ENCODE results near the gene NHSL2. TPM values are rescaled to one million over a fixed set of nuclear protein-coding genes. Genes with fewer than 3 reads are reported as not detected.
"Not testable (repeated sequence)": the region's sequence is repeated elsewhere in the genome, so short reads cannot be mapped to it uniquely, and the experiment has no call there.

The NHSL2 gene
- 0.08 TPM in 1 of 2 replicates, not detected in the other for total RNA-seq (2014; rRNA removed; shearing (Covaris generic))
- 0.05 and 0.06 TPM in 2 replicates for polyA plus RNA-seq (2015; cell fraction: cytosol; rRNA removed)
- 0.17 and 0.99 TPM in 2 replicates for polyA plus RNA-seq (2015; cell fraction: nucleus; rRNA removed)

DNA sequence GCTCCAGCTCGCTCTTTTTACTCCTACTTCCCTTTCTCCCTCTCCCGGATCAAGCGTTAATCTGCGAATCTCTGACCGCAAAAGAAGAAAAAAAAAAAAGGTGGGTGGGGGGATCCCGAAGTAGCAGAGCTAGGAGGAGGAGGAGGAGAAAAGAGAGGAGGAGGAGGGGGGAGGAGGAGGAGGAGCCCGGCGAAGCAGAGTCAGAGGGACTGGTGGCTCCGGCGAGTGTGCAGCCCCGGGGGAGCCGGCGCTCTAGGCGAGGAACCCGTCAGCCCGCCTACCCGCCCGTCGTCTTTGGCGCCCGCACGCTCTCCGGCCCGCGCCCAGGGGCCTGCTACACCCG lies at the start of gene NHSL2:
NHSL2 (plus strand) TSS at position 203 of the 343 bp plus-strand sequence.
- DNase-seq (ENCODE audit: low read depth, low spot score), result no peak

DNA sequence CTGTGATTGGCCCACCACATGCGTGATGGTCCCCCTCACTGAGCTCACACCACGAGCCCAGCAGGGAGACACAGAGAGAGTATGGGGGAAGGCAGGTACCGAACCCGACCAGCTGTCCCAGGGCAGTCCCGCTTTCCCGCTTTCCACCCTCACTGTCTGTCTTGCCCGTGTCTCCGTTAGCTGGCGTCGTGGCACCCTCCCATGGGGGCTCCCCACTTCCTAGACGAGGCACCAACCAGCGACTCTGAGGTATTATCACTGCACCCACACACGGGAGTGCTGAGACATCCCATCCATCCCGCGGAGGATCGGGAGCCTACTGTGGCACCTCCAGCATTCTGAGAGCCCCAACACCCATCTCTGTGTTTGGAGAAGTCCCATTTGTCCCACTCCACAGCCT lies 43.0 kb upstream of the NHSL2 start:
- DNase-seq (ENCODE audit: low read depth, low spot score), result no peak
- in situ Hi-C loops (cut with HindIII; ENCODE audit: low pct_unique_long_range_greater_than_20kb, low sequenced_read_pairs), result no loop called here

More for the DNA sequence above, at the start of gene NHSL2:
- in situ Hi-C loops (cut with HindIII; ENCODE audit: low pct_unique_long_range_greater_than_20kb, low sequenced_read_pairs), result no loop called here

DNA sequence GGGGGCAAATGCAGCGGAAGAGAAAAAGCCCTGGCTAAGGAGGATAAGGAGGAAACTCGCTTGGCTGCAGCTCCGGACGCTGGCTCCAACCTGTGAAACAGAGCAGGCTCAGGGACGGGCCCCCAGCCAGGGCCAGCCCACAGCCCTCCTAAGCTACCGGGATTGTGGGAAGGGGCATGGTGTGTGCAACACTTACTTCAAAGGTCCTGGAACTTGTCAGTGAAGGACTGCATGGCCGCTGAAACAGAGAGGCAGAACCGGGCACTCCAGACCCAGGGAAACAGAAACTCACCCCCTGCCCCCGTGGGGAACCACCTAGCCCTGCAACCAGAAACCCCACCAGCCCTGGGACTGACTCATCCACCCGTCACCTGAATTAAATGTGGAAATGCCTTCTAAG lies 41.1 kb upstream of the NHSL2 start:
- DNase-seq (ENCODE audit: low read depth, low spot score); in situ Hi-C loops (cut with HindIII; ENCODE audit: low pct_unique_long_range_greater_than_20kb, low sequenced_read_pairs): not testable (repeated sequence)

DNA sequence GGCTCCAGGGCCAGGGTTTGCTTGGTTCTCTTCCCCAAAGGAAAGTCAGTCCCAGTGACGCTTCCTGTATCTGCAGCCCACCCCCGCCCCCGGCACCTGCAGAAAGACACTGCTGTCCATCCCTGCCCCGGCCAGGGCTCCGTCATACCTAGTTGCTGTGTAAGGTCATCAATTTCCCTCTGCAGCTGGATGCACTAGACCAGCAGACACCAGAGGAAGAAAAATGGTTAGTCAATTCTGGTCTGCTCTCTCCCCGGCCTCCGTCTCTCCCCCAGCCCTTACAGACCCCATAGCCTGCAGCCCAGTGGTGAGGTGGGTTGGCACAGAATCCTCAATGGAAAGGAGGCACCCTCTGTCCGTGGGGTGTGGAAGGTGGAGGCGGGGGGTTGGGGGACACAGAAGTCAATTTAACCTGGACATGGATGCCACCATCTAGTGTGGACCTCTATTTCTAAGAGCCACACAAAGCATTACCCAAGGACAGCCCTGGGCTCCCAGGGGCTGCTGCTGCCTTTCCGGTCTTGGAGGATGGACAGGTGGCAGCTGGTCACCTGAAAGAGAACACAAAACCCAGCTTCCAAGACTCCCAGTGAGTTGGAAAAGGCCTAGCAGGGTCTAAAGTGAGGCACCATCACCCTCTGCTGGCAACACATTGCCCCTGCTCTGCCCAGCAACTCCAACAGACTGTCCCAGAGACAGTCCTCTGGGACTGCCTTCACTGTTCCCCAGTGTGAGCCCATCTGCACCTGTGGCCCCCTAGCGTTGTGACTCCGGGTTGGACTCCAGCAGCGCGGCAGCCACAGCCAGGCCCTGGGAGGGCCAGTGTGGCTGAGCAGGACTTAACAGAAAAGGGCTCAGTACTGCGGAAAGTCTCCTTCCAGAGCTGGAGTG lies 40.2 kb upstream of the NHSL2 start:
- in situ Hi-C loops (cut with HindIII; ENCODE audit: low pct_unique_long_range_greater_than_20kb, low sequenced_read_pairs), result no loop called here
- peak; percentile 40 for DNase-seq (ENCODE audit: low read depth, low spot score)

DNA sequence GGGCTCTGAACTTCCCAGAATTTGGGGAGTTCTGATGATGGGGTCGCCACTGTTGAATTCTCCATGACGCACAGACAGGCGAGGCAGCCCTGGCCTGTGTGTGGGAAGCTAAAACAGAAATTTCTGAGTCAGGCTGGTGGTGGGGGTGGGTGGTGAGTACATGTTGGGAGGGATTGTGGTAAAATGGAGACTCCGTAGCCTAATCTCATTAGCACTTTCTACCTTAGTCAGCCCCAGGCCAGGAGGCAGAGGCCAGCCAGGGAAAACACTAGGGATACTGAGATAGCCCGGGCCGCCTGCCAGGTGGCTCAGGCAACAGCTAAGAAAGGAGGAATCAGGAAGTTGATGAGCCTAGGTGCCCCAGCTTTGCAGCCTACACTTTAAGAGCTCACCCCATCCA lies 39.3 kb upstream of the NHSL2 start:
- in situ Hi-C loops (cut with HindIII; ENCODE audit: low pct_unique_long_range_greater_than_20kb, low sequenced_read_pairs), result no loop called here
- no peak for DNase-seq (ENCODE audit: low read depth, low spot score)

DNA sequence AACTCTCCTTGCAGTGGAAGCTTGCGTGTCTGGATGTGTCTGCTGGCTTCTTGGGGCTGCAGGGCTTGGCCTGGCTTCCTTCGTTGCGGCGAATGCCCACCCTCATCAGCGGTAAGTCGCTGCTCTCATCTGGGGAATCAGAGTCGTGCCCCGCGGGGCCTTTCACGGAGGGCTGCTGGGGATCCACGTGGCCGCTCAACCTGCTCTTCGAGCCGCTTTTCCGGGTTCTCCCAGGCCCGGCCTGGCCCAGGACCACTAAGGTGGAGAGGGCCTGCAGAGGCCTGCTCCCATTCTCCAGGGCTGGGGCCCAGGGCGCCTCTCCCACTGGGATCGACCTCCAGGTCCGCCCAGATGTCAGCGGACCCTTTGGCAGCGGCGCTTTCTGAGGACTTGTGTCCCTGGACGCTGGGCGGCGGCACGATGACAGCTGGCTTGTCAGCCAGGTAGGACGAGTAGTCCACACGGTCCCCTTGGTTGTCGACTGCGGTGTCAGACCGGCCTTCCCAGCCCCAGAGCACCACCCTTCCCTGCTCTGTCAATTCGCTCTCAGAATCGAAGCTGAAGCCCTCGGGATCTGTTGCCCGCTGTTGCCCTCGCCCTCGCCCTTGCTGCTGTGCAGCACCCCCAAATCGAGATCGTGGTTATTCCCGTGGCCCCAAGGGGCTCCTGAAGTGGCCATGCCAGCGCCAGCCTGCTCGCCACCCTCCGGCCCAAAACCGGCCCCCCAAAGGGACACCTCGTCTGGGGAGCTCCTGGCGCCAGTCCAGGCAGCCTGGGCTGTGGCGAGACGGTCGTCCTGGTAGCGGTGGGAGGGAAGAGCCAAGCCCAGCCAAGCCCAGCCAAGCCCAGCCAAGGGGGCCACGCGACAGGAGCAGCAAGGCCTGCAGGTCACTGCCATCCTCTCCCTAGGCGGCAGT lies 37.8 kb upstream of the NHSL2 start:
- no peak for DNase-seq (ENCODE audit: low read depth, low spot score)

DNA sequence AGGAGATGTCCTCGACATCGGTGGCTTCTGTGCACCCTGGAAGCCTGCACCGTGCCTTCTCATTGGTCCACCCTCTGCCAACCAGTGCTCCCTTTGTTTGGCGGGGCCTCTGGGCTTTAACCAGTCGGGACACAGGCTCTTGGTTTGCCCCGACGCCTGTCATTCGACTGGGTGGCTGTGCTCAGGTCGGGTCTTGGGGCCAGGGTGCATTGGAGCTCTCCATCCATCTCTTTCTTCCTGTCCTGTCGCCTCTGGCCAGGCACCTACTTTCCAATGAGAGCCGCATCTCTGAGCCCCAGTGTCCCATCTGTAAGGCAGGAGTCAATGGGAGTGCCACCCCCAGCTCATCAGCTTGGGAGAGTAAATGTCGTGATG lies 37.2 kb upstream of the NHSL2 start:
- DNase-seq (ENCODE audit: low read depth, low spot score), result no peak
- in situ Hi-C loops (cut with HindIII; ENCODE audit: low pct_unique_long_range_greater_than_20kb, low sequenced_read_pairs), result no loop called here

More for the DNA sequence above, 37.8 kb upstream of the NHSL2 start:
- in situ Hi-C loops (cut with HindIII; ENCODE audit: low pct_unique_long_range_greater_than_20kb, low sequenced_read_pairs), result no loop called here

DNA sequence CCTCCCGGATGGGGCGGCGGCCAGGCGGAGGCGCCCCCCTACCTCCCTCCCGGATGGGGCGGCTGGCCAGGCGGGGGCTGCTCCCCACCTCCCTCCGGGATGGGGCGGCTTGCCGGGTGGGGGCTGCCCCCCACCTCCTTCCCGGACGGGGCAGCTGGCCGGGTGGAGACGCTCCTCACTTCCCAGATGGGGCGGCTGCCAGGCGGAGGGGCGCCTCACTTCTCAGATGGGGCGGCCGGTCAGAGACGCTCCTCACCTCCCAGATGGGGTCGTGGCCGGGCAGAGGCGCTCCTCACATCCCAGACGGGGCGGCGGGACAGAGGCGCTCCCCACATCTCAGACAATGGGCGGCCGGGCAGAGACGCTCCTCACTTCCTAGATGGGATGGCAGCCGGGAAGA lies 33.8 kb upstream of the NHSL2 start:
- in situ Hi-C loops (cut with HindIII; ENCODE audit: low pct_unique_long_range_greater_than_20kb, low sequenced_read_pairs); DNase-seq (ENCODE audit: low read depth, low spot score): not testable (repeated sequence)

DNA sequence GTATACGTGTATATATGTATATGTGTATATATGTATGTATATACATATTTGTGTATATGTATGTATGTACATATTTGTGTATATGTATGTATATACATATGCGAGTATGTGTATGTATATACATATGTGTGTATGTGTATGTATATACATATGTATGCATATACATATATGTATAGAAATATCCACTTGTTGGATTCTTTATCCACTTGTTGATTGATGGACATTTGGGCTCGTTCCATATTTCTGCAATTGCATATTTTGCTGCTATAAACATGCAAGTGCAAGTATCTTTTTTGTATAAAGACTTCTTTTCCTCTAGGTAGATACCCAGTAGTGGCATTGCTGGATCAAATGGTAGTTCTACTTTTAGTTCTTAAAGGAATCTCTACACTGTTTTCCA lies 25.5 kb upstream of the NHSL2 start:
- in situ Hi-C loops (cut with HindIII; ENCODE audit: low pct_unique_long_range_greater_than_20kb, low sequenced_read_pairs), result no loop called here

DNA sequence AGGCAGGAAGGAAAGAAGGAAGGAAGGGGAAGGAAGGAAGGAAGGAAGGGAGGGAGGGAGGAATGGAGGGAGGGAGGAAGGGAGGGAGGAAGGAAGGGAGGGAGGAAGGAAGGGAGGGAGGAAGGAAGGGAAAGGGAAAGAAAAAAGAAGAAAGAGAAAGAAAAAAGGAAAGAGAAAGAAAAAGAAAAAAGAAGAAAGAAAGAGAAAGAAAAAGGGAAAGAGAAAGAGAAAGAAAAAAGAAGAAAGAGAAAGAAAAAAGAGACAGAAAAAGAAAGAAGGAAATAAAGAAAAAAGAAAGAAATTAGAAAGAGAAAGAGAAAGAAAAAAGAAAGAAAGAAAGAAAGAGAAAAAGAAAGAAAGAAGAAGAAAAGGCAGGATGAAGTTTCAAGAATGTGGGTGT lies 15.0 kb upstream of the NHSL2 start:
- no peak for DNase-seq (ENCODE audit: low read depth, low spot score)
- in situ Hi-C loops (cut with HindIII; ENCODE audit: low pct_unique_long_range_greater_than_20kb, low sequenced_read_pairs), result no loop called here

More for the DNA sequence above, 25.5 kb upstream of the NHSL2 start:
- DNase-seq (ENCODE audit: low read depth, low spot score), result no peak

DNA sequence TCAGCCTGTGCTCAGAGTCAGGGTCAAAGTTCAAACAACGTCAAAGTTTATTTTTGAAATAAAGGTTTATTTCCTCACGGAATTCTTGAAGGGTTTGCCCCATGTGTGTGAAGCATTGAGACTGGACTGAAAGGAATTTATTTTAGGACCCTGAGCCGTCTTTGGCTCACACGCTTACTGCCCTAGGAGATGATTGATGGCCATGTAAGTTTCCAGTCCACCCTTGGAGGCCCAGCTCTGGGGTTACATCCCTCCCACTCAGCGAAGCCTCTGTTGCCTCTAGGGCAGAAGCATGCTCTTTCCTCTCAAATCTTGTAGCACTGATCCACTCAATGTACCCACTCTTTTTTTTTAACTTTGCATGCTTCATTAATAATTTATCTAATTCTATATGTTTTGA lies 4.5 kb upstream of the NHSL2 start:
- in situ Hi-C loops (cut with HindIII; ENCODE audit: low pct_unique_long_range_greater_than_20kb, low sequenced_read_pairs), result no loop called here

DNA sequence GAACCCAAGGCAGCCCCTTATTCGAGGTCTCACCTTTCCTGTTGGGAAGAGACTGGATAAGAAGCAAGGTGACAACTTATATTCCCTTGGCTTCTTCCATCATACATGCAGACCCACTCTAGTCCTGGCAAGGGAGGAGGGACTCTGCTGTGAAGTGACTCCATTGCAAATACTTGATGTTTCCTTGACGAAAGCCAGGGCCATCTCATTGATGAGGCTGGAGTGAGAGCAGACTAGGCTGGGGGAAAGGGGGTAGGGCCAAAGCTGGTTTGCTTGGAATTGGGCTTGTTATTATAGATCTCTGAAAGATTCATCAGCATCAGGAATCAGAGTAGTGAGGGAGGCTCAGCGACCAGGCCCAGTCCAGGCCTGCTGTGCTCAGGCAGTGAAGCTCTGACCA lies 2.3 kb upstream of the NHSL2 start:
- in situ Hi-C loops (cut with HindIII; ENCODE audit: low pct_unique_long_range_greater_than_20kb, low sequenced_read_pairs), result no loop called here
- DNase-seq (ENCODE audit: low read depth, low spot score), result no peak

More for the DNA sequence above, 4.5 kb upstream of the NHSL2 start:
- DNase-seq (ENCODE audit: low read depth, low spot score), result no peak

DNA sequence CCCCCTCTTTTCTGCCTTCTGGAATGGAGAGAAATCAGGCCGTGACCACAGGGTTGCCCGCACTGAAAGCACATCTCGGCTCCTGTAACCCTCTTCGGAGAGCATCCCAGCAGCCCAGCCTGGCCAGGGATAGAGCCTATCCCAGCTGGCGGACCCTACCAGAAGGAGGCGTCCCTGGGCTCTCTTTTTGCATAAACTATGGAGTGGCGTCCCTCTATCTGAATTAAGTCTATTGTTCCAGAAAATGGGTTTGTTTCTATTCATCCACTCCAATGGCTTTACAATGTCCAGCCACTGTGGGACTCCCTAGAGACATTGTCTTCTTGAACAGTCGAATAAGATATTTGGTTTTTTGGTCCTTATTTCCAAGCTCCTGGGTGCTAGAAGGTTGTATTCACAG lies 689 bp upstream of the NHSL2 start:
- in situ Hi-C loops (cut with HindIII; ENCODE audit: low pct_unique_long_range_greater_than_20kb, low sequenced_read_pairs), result no loop called here
- DNase-seq (ENCODE audit: low read depth, low spot score), result peak; percentile 39

DNA sequence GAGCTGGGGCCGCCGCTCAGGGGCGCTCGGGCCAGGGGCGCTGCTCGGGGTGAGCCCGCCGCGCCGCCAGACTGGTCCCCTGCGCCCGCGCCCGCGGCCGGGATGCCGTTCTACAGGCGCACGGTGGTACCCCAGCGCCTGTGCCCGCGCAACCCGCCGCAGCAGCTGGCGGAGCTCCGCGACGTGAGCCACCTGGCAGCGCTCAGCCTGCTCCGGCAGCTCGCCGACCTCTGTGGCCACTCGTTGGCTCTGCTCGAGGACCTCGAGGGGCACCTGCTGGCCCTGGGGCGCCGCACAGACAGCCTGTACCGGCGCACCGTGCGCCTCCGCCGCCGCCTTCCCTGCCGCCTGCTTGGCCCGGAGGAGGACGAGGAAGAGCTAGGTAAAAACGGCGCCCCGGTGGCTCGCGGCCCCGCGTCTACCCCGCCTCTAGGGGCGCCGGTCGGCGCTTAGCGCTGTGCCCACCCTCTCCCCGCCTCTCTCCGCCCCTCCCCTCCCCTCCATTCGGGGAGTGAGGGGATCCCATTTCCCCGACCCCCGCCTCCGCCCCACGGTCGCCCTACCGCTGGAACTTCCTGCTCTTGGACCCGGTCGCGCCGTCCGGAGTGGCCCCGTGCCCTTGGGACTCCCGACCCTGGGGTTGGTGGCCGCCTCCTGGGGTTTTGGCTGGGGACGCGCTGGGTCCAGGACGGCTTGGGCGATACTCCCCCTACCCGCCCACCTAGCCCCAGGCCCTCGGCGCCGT lies 513 bp downstream of the NHSL2 start:
- peak; percentile 1 for DNase-seq (ENCODE audit: low read depth, low spot score)

DNA sequence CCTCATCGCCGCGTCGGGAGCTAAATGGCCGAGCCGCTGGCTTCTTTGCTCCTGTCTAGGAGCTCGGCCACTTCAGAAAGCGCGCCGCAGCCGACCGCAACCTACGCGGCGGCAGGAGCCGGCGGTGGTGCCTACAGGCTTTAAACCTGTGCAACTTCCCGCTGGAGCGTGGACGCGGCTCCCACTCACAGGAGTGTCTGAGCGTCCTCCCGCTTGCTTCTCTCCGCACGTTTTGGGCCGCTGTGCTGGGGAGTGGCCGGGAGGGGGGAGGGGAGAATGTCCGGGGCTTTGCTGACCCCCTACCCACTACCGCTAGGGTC lies 1.0 kb downstream of the NHSL2 start:
- in situ Hi-C loops (cut with HindIII; ENCODE audit: low pct_unique_long_range_greater_than_20kb, low sequenced_read_pairs), result no loop called here
- no peak for DNase-seq (ENCODE audit: low read depth, low spot score)

More for the DNA sequence above, 513 bp downstream of the NHSL2 start:
- in situ Hi-C loops (cut with HindIII; ENCODE audit: low pct_unique_long_range_greater_than_20kb, low sequenced_read_pairs), result no loop called here

DNA sequence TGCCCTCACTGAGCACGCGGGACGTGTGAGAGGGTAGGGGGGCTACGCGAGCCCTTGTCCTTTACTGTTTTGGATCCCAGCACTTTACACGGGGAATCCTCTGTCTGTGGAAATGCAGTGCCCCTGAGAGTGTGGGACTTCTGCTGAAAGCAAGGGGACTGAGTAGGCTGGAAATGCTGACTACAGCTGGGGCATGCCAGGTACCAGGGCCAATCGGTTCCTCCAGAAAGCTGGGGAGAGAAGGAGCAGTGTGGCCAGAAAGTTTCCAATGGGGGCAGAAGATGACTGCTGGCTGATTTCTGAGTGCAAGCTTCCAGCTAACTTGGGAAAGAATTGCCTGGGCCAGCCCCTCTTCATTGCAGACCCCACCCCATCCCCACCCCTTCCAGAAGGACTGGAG lies 1.5 kb downstream of the NHSL2 start:
- no peak for DNase-seq (ENCODE audit: low read depth, low spot score)
- in situ Hi-C loops (cut with HindIII; ENCODE audit: low pct_unique_long_range_greater_than_20kb, low sequenced_read_pairs), result no loop called here

DNA sequence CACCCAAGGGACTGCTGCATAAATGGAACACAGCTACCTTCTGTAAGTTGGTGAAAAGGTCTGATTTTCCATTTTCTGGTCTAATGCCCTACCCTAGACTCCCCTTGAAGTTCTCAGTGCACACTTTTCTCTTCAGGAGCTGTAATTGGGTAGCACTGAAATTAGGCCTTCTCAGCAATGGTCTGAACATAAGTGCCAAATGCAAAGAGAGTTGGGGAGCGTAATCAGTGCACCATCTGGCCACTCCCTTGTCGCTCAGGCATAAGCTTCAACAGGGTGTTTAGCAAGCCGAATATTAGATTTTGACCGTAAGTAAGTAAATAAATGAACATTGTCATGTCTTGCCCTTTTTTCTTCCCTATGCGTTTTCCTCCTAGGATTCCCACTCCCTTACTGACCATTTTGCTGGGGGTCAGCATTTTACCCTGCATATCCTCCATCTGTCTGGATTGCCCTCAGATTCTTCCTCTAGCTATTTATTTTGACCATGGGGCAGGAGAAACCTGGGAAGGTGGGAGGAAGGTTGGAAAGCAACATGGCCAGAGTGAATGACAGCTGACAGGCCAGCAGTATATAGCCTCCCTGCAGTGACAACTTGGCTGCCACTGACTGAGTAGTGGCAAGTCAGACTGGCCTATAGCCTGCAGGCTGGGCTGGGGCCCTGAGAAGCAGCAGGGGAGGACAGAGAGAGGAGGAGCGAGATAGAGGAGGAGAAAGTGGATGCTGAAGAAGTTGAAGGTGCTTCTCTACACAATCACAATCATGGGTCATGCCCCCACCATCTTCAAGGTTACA lies 2.7 kb downstream of the NHSL2 start:
- in situ Hi-C loops (cut with HindIII; ENCODE audit: low pct_unique_long_range_greater_than_20kb, low sequenced_read_pairs), result no loop called here

More for the DNA sequence above, 2.7 kb downstream of the NHSL2 start:
- no peak for DNase-seq (ENCODE audit: low read depth, low spot score)

Data from SK-MEL-5 (cell line).